GM19372 (cell line): ENCODE measurements around the gene NXT1.

Experiments used
- ATAC-seq: cut with Tn5 transposase; IDR thresholded peaks from one replicate; pipeline ENCODE4 v1.9.1; 2021; ENCODE audit warnings: mild to moderate bottlenecking, low read depth, moderate library complexity; ENCODE audit not compliant: unreplicated experiment

NXT1 gene

GRCh38 chr20:23386304-23387117 lies 35.9 kb downstream of the NXT1 start:
- ATAC-seq, result no peak

- no peak for ATAC-seq
These were observed 36.5 kb downstream of the NXT1 start for GRCh38 chr20:23387118-23387443.

GRCh38 chr20:23390091-23390774 lies 39.6 kb downstream of the NXT1 start:
- ATAC-seq, result no peak

GRCh38 chr20:23391707-23392310 lies 41.2 kb downstream of the NXT1 start:
- no peak for ATAC-seq

- ATAC-seq, result no peak
These were observed 43.6 kb downstream of the NXT1 start for GRCh38 chr20:23393996-23394775.

- ATAC-seq, result no peak
These were observed 46.5 kb downstream of the NXT1 start for GRCh38 chr20:23396950-23397627.

- ATAC-seq, result no peak
These were observed 47.4 kb downstream of the NXT1 start for GRCh38 chr20:23397961-23398360.

GRCh38 chr20:23399568-23400241 lies 49.1 kb downstream of the NXT1 start:
- no peak for ATAC-seq

GRCh38 chr20:23401051-23401450 lies 50.5 kb downstream of the NXT1 start:
- ATAC-seq, result no peak

- ATAC-seq, result no peak
These were observed 53.2 kb downstream of the NXT1 start for GRCh38 chr20:23403751-23404150.

GRCh38 chr20:23404196-23404595 lies 53.6 kb downstream of the NXT1 start:
- ATAC-seq, result no peak
